Measurements from ENCODE around the gene PRKG1.

DNA sequence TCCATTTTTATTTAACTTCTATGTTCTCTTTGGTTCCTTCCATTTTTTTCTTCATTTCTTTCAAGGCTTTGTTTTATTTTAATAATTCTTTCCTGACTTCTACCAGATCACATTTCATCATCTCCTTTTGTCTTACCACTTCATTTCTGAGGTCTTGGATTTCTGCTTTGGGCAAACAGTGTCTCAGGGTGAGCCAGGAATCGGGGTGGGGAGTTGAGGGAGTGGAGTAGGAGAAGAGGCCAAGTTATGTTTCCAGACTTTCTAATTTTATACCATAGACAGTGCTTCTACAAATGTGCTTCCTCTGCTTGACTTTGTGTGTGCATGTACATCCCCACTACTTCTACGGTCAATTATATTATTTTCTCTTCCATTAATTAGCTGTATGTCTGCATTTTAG is 112.1 kb downstream of the PRKG1 start:
- TF ChIP-seq, protein P1, sequence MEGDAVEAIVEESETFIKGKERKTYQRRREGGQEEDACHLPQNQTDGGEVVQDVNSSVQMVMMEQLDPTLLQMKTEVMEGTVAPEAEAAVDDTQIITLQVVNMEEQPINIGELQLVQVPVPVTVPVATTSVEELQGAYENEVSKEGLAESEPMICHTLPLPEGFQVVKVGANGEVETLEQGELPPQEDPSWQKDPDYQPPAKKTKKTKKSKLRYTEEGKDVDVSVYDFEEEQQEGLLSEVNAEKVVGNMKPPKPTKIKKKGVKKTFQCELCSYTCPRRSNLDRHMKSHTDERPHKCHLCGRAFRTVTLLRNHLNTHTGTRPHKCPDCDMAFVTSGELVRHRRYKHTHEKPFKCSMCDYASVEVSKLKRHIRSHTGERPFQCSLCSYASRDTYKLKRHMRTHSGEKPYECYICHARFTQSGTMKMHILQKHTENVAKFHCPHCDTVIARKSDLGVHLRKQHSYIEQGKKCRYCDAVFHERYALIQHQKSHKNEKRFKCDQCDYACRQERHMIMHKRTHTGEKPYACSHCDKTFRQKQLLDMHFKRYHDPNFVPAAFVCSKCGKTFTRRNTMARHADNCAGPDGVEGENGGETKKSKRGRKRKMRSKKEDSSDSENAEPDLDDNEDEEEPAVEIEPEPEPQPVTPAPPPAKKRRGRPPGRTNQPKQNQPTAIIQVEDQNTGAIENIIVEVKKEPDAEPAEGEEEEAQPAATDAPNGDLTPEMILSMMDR (IDR thresholded peaks at IDR 0.05; ENCODE audit: low read depth, low read length) = no peak
- TF ChIP-seq EZH2phosphoT487 (IDR thresholded peaks at IDR 0.05; ENCODE audit: low read depth) = no peak

Measured in OCI-LY3 (cell line).